ENCODE results near the gene POM121L2.
"Not testable (repeated sequence)": the region's sequence is repeated elsewhere in the genome, so short reads cannot be mapped to it uniquely, and the experiment has no call there.

POM121L2 gene

GRCh38 chr6:27280064-27280539 lies 32.0 kb downstream of the POM121L2 start:
- no peak overlapping the region for H3K27ac ChIP-seq (ENCODE audit: low read length)
- H3K4me3 ChIP-seq (ENCODE audit: low read length), result peak overlapping the region; percentile 73; the same call in 1 of the 2 replicates
- no peaks in the 10 kb centered on the region for H3K27me3 ChIP-seq (ENCODE audit: control insufficient read depth, insufficient read depth, low read length)
- no peak for DNase-seq (ENCODE audit: low read depth, low spot score)
- H3K36me3 ChIP-seq (ENCODE audit: control insufficient read depth, insufficient read depth, low read length), result no peaks in the 10 kb centered on the region
- WGBS (ENCODE audit: insufficient coverage, insufficient read length), result no CpG with 5 or more reads among the region's 17 CpGs
- H3K4me1 ChIP-seq (ENCODE audit: control insufficient read depth, insufficient read depth, low read length), result no peaks in the 10 kb centered on the region
- H3K9me3 ChIP-seq (ENCODE audit: control insufficient read depth, insufficient read depth, low read length), result no peaks in the 10 kb centered on the region

- Histone ChIP-seq H3K36me3 (ENCODE audit: control insufficient read depth, insufficient read depth, low read length) (no peaks in the 10 kb centered on the region), H3K27ac (ENCODE audit: low read length) (no peak overlapping the region), H3K4me1 (ENCODE audit: control insufficient read depth, insufficient read depth, low read length) (no peaks in the 10 kb centered on the region), H3K9me3 (ENCODE audit: control insufficient read depth, insufficient read depth, low read length) (no peaks in the 10 kb centered on the region), H3K4me3 (ENCODE audit: low read length) (peak overlapping the region; percentile 73), H3K27me3 (ENCODE audit: control insufficient read depth, insufficient read depth, low read length) (no peaks in the 10 kb centered on the region)
- no peak for DNase-seq (ENCODE audit: low read depth, low spot score)
- no CpG with 5 or more reads among the region's 24 CpGs for WGBS (ENCODE audit: insufficient coverage, insufficient read length)
Measured at GRCh38 chr6:27279513-27280063, 32.5 kb downstream of the POM121L2 start.

GRCh38 chr6:27275025-27275956 lies 36.8 kb downstream of the POM121L2 start:
- no peak for DNase-seq (ENCODE audit: low read depth, low spot score)
- H3K27me3 ChIP-seq (ENCODE audit: control insufficient read depth, insufficient read depth, low read length), result no peaks in the 10 kb centered on the region
- WGBS (ENCODE audit: insufficient coverage, insufficient read length), result no CpG with 5 or more reads among the region's 36 CpGs
- no peaks in the 10 kb centered on the region for H3K36me3 ChIP-seq (ENCODE audit: control insufficient read depth, insufficient read depth, low read length)
- no peaks in the 10 kb centered on the region for H3K4me1 ChIP-seq (ENCODE audit: control insufficient read depth, insufficient read depth, low read length)
- H3K9me3 ChIP-seq (ENCODE audit: control insufficient read depth, insufficient read depth, low read length), result no peaks in the 10 kb centered on the region
- peak overlapping the region; percentile 77; the same call in 1 of the 2 replicates for H3K4me3 ChIP-seq (ENCODE audit: low read length)
- H3K27ac ChIP-seq (ENCODE audit: low read length), result no peak overlapping the region

GRCh38 chr6:27273783-27274182 lies 38.3 kb downstream of the POM121L2 start:
- Histone ChIP-seq H3K27ac (ENCODE audit: low read length) (no peak overlapping the region), H3K27me3 (ENCODE audit: control insufficient read depth, insufficient read depth, low read length) (no peaks in the 10 kb centered on the region), H3K36me3 (ENCODE audit: control insufficient read depth, insufficient read depth, low read length) (no peaks in the 10 kb centered on the region), H3K9me3 (ENCODE audit: control insufficient read depth, insufficient read depth, low read length) (no peaks in the 10 kb centered on the region), H3K4me1 (ENCODE audit: control insufficient read depth, insufficient read depth, low read length) (no peaks in the 10 kb centered on the region), H3K4me3 (ENCODE audit: low read length) (no peak overlapping the region)
- no CpG with 5 or more reads among the region's 11 CpGs for WGBS (ENCODE audit: insufficient coverage, insufficient read length)
- no peak for DNase-seq (ENCODE audit: low read depth, low spot score)

- DNase-seq (ENCODE audit: low read depth, low spot score), result no peak
- H3K36me3 ChIP-seq (ENCODE audit: control insufficient read depth, insufficient read depth, low read length), result no peaks in the 10 kb centered on the region
- no peaks in the 10 kb centered on the region for H3K9me3 ChIP-seq (ENCODE audit: control insufficient read depth, insufficient read depth, low read length)
- H3K27ac ChIP-seq (ENCODE audit: low read length), result no peak overlapping the region
- H3K4me1 ChIP-seq (ENCODE audit: control insufficient read depth, insufficient read depth, low read length), result no peaks in the 10 kb centered on the region
- no peak overlapping the region for H3K4me3 ChIP-seq (ENCODE audit: low read length)
- peaks cover 2% of the 10 kb centered on the region; the same call in 1 of the 2 replicates for H3K27me3 ChIP-seq (ENCODE audit: control insufficient read depth, insufficient read depth, low read length)
- no CpG with 5 or more reads among the region's 14 CpGs for WGBS (ENCODE audit: insufficient coverage, insufficient read length)
Measured at GRCh38 chr6:27268803-27269202, 43.3 kb downstream of the POM121L2 start.

- Histone ChIP-seq H3K27ac (ENCODE audit: low read length) (no peak overlapping the region), H3K27me3 (ENCODE audit: control insufficient read depth, insufficient read depth, low read length) (peaks cover 2% of the 10 kb centered on the region; the same call in 1 of the 2 replicates), H3K36me3 (ENCODE audit: control insufficient read depth, insufficient read depth, low read length) (no peaks in the 10 kb centered on the region), H3K9me3 (ENCODE audit: control insufficient read depth, insufficient read depth, low read length) (no peaks in the 10 kb centered on the region), H3K4me3 (ENCODE audit: low read length) (peak overlapping the region; percentile 4; the same call in 1 of the 2 replicates), H3K4me1 (ENCODE audit: control insufficient read depth, insufficient read depth, low read length) (no peaks in the 10 kb centered on the region)
- WGBS (ENCODE audit: insufficient coverage, insufficient read length), result no CpG with 5 or more reads among the region's 22 CpGs
- DNase-seq (ENCODE audit: low read depth, low spot score), result no peak
Measured at GRCh38 chr6:27267857-27268434, 44.1 kb downstream of the POM121L2 start.

- not testable (repeated sequence) for H3K9me3 ChIP-seq (ENCODE audit: control insufficient read depth, insufficient read depth, low read length); H3K27ac ChIP-seq (ENCODE audit: low read length); DNase-seq (ENCODE audit: low read depth, low spot score); H3K27me3 ChIP-seq (ENCODE audit: control insufficient read depth, insufficient read depth, low read length); H3K4me3 ChIP-seq (ENCODE audit: low read length); H3K36me3 ChIP-seq (ENCODE audit: control insufficient read depth, insufficient read depth, low read length); H3K4me1 ChIP-seq (ENCODE audit: control insufficient read depth, insufficient read depth, low read length)
- WGBS (ENCODE audit: insufficient coverage, insufficient read length), result no CpG with 5 or more reads among the region's 3 CpGs
Measured at GRCh38 chr6:27267003-27267402, 45.1 kb downstream of the POM121L2 start.

- no peak overlapping the region for H3K27ac ChIP-seq (ENCODE audit: low read length)
- no peaks in the 10 kb centered on the region for H3K36me3 ChIP-seq (ENCODE audit: control insufficient read depth, insufficient read depth, low read length)
- H3K4me3 ChIP-seq (ENCODE audit: low read length), result no peak overlapping the region
- DNase-seq (ENCODE audit: low read depth, low spot score), result no peak
- WGBS (ENCODE audit: insufficient coverage, insufficient read length), result no CpG with 5 or more reads among the region's 8 CpGs
- H3K4me1 ChIP-seq (ENCODE audit: control insufficient read depth, insufficient read depth, low read length), result no peaks in the 10 kb centered on the region
- peaks cover 2% of the 10 kb centered on the region; the same call in 1 of the 2 replicates for H3K27me3 ChIP-seq (ENCODE audit: control insufficient read depth, insufficient read depth, low read length)
- H3K9me3 ChIP-seq (ENCODE audit: control insufficient read depth, insufficient read depth, low read length), result no peaks in the 10 kb centered on the region
Measured at GRCh38 chr6:27263886-27264285, 48.2 kb downstream of the POM121L2 start.

- no peak for DNase-seq (ENCODE audit: low read depth, low spot score)
- no CpG with 5 or more reads among the region's 30 CpGs for WGBS (ENCODE audit: insufficient coverage, insufficient read length)
- Histone ChIP-seq H3K27ac (ENCODE audit: low read length) (no peak overlapping the region), H3K27me3 (ENCODE audit: control insufficient read depth, insufficient read depth, low read length) (no peaks in the 10 kb centered on the region), H3K9me3 (ENCODE audit: control insufficient read depth, insufficient read depth, low read length) (no peaks in the 10 kb centered on the region), H3K4me3 (ENCODE audit: low read length) (peak overlapping the region; percentile 71; the same call in 1 of the 2 replicates), H3K4me1 (ENCODE audit: control insufficient read depth, insufficient read depth, low read length) (no peaks in the 10 kb centered on the region), H3K36me3 (ENCODE audit: control insufficient read depth, insufficient read depth, low read length) (no peaks in the 10 kb centered on the region)
Measured at GRCh38 chr6:27260836-27261375, 51.2 kb downstream of the POM121L2 start.

- DNase-seq (ENCODE audit: low read depth, low spot score), result no peak
- H3K4me3 ChIP-seq (ENCODE audit: low read length), result peak overlapping the region; percentile 53; the same call in 1 of the 2 replicates
- no peak overlapping the region for H3K27ac ChIP-seq (ENCODE audit: low read length)
- WGBS (ENCODE audit: insufficient coverage, insufficient read length), result no CpG with 5 or more reads among the region's 21 CpGs
- H3K9me3 ChIP-seq (ENCODE audit: control insufficient read depth, insufficient read depth, low read length), result no peaks in the 10 kb centered on the region
- H3K27me3 ChIP-seq (ENCODE audit: control insufficient read depth, insufficient read depth, low read length), result no peaks in the 10 kb centered on the region
- no peaks in the 10 kb centered on the region for H3K36me3 ChIP-seq (ENCODE audit: control insufficient read depth, insufficient read depth, low read length)
- no peaks in the 10 kb centered on the region for H3K4me1 ChIP-seq (ENCODE audit: control insufficient read depth, insufficient read depth, low read length)
Measured at GRCh38 chr6:27260369-27260768, 51.7 kb downstream of the POM121L2 start.

Measured in iPS DF 6.9 (cell line).